NB4 (cell line): ENCODE measurements around the gene DDX11.
"Not testable (repeated sequence)": the region's sequence is repeated elsewhere in the genome, so short reads cannot be mapped to it uniquely, and the experiment has no call there.

Experiments used
- CTCF ChIP-seq: IDR thresholded peaks from one replicate; pipeline ENCODE4 v1.5.1; 2012; ENCODE audit warnings: low read depth, low read length
- MAX ChIP-seq: IDR thresholded peaks from 2 replicates; pipeline ENCODE4 v1.6.1; 2011; ENCODE audit warnings: low read depth, low read length
- POLR2A ChIP-seq: IDR thresholded peaks from 2 replicates; pipeline ENCODE4 v1.6.1; 2011; ENCODE audit warnings: mild to moderate bottlenecking; ENCODE audit not compliant: insufficient read length; ENCODE audit errors: extremely low read depth

GRCh38 chr12:31067656-31068055, 6.0 kb upstream of the DDX11 start:
- TF ChIP-seq MAX, CTCF, POLR2A: not testable (repeated sequence)
